Dendritic cell treated with granulocyte-macrophage colony-stimulating factor and Interleukin-4, amounts not matched to agents 40 ng/mL and 50 ng/mL, for 4 days (primary cell): ENCODE measurements around the gene DYSF.
A peak's percentile ranks its signal among the peaks of the same experiment; 100 is the strongest.
"Not testable (repeated sequence)": the region's sequence is repeated elsewhere in the genome, so short reads cannot be mapped to it uniquely, and the experiment has no call there.

Experiments
- H3K27ac Mint-ChIP-seq: one replicate; pipeline ENCODE4 v1.8.0; 2022; ENCODE audit warnings: mild to moderate bottlenecking, mixed read lengths
- H3K27me3 Mint-ChIP-seq: one replicate; pipeline ENCODE4 v1.8.0; 2022; ENCODE audit warnings: mild to moderate bottlenecking, mixed read lengths
- H3K36me3 Mint-ChIP-seq: one replicate; pipeline ENCODE4 v1.8.0; 2022; ENCODE audit warnings: low read depth, mixed read lengths
- H3K4me1 Mint-ChIP-seq: one replicate; pipeline ENCODE4 v1.8.0; 2022; ENCODE audit warnings: low read depth, mixed read lengths
- H3K4me3 Mint-ChIP-seq: one replicate; pipeline ENCODE4 v1.8.0; 2022; ENCODE audit warnings: mild to moderate bottlenecking, moderate library complexity, mixed read lengths
- H3K9me3 Mint-ChIP-seq: one replicate; pipeline ENCODE4 v1.8.0; 2022; ENCODE audit warnings: mixed read lengths
- intact Hi-C: fragments of 100-400 bp; cut with micrococcal nuclease; formaldehyde crosslinking; loops from one replicate; pipeline ENCODE4 v1.15.0; 2022

DYSF gene

GRCh38 chr2:71453404-71454220 lies at the start of gene DYSF:
Gene DYSF, plus strand, starts transcription at chr2:71453561.
- H3K4me3 Mint-ChIP-seq: peak within 1 kb of the TSS; percentile 86
- intact Hi-C loops: no loop called here
- H3K9me3 Mint-ChIP-seq: no peaks in the 10 kb centered on the region
- peaks cover 4% of the 10 kb centered on the region for H3K27me3 Mint-ChIP-seq
- H3K4me1 Mint-ChIP-seq: peaks cover 87% of the 10 kb centered on the region
- peak within 1 kb of the TSS; percentile 80 for H3K27ac Mint-ChIP-seq
- H3K36me3 Mint-ChIP-seq: peaks cover 51% of the 10 kb centered on the region

GRCh38 chr2:71409611-71410010 lies 43.8 kb upstream of the DYSF start:
- no peak overlapping the region for H3K4me3 Mint-ChIP-seq
- H3K4me1 Mint-ChIP-seq: no peaks in the 10 kb centered on the region
- H3K36me3 Mint-ChIP-seq: peaks cover 53% of the 10 kb centered on the region
- no peaks in the 10 kb centered on the region for H3K27me3 Mint-ChIP-seq
- no peak overlapping the region for H3K27ac Mint-ChIP-seq
- intact Hi-C loops: no loop called here
- H3K9me3 Mint-ChIP-seq: no peaks in the 10 kb centered on the region

- H3K27ac Mint-ChIP-seq: peak overlapping the region; percentile 23
These were observed 42.7 kb upstream of the DYSF start for GRCh38 chr2:71410696-71411095.

GRCh38 chr2:71416866-71417265 lies 36.5 kb upstream of the DYSF start:
- H3K9me3 Mint-ChIP-seq, H3K27me3 Mint-ChIP-seq, intact Hi-C loops, H3K4me1 Mint-ChIP-seq, H3K36me3 Mint-ChIP-seq: not testable (repeated sequence)
- Mint-ChIP-seq H3K4me3 (peak overlapping the region; percentile 68), H3K27ac (peak overlapping the region; percentile 67)

More at GRCh38 chr2:71410696-71411095, 42.7 kb upstream of the DYSF start:
- peaks cover 42% of the 10 kb centered on the region for H3K36me3 Mint-ChIP-seq
- no peaks in the 10 kb centered on the region for H3K4me1 Mint-ChIP-seq
- no peaks in the 10 kb centered on the region for H3K27me3 Mint-ChIP-seq
- intact Hi-C loops: no loop called here
- no peak overlapping the region for H3K4me3 Mint-ChIP-seq
- no peaks in the 10 kb centered on the region for H3K9me3 Mint-ChIP-seq

- peaks cover under 1% of the 10 kb centered on the region for H3K4me1 Mint-ChIP-seq
- no peaks in the 10 kb centered on the region for H3K27me3 Mint-ChIP-seq
- H3K9me3 Mint-ChIP-seq: no peaks in the 10 kb centered on the region
- intact Hi-C loops: no loop called here
- H3K36me3 Mint-ChIP-seq: peaks cover 8% of the 10 kb centered on the region
- H3K4me3 Mint-ChIP-seq: peak overlapping the region; percentile 68
- H3K27ac Mint-ChIP-seq: peak overlapping the region; percentile 67
These were observed 35.8 kb upstream of the DYSF start for GRCh38 chr2:71417300-71418202.

- Mint-ChIP-seq H3K27ac (no peak overlapping the region), H3K9me3 (no peaks in the 10 kb centered on the region), H3K27me3 (no peaks in the 10 kb centered on the region), H3K4me1 (peaks cover 11% of the 10 kb centered on the region), H3K36me3 (peaks cover 24% of the 10 kb centered on the region), H3K4me3 (no peak overlapping the region)
- intact Hi-C loops: no loop called here
These were observed 34.2 kb upstream of the DYSF start for GRCh38 chr2:71419145-71419544.

- H3K27me3 Mint-ChIP-seq: no peaks in the 10 kb centered on the region
- no peak overlapping the region for H3K27ac Mint-ChIP-seq
- H3K4me1 Mint-ChIP-seq: peaks cover 19% of the 10 kb centered on the region
- no peaks in the 10 kb centered on the region for H3K9me3 Mint-ChIP-seq
- H3K36me3 Mint-ChIP-seq: peaks cover 32% of the 10 kb centered on the region
- no peak overlapping the region for H3K4me3 Mint-ChIP-seq
- intact Hi-C loops: no loop called here
These were observed 33.4 kb upstream of the DYSF start for GRCh38 chr2:71419976-71420375.

GRCh38 chr2:71422786-71423185 lies 30.6 kb upstream of the DYSF start:
- Mint-ChIP-seq H3K27ac (peak overlapping the region; percentile 76), H3K9me3 (peaks cover 8% of the 10 kb centered on the region), H3K27me3 (no peaks in the 10 kb centered on the region), H3K4me1 (peaks cover 31% of the 10 kb centered on the region), H3K36me3 (peaks cover 49% of the 10 kb centered on the region), H3K4me3 (no peak overlapping the region)
- intact Hi-C loops: no loop called here

GRCh38 chr2:71423817-71424420 lies 29.4 kb upstream of the DYSF start:
- H3K4me1 Mint-ChIP-seq: peaks cover 37% of the 10 kb centered on the region
- intact Hi-C loops: no loop called here
- peak overlapping the region; percentile 76 for H3K27ac Mint-ChIP-seq
- peaks cover 58% of the 10 kb centered on the region for H3K36me3 Mint-ChIP-seq
- no peaks in the 10 kb centered on the region for H3K27me3 Mint-ChIP-seq
- peak overlapping the region; percentile 40 for H3K4me3 Mint-ChIP-seq
- H3K9me3 Mint-ChIP-seq: peaks cover 8% of the 10 kb centered on the region

GRCh38 chr2:71426721-71427120 lies 26.6 kb upstream of the DYSF start:
- H3K27me3 Mint-ChIP-seq: no peaks in the 10 kb centered on the region
- peaks cover 78% of the 10 kb centered on the region for H3K36me3 Mint-ChIP-seq
- H3K4me1 Mint-ChIP-seq: peaks cover 37% of the 10 kb centered on the region
- H3K27ac Mint-ChIP-seq: peak overlapping the region; percentile 54
- H3K9me3 Mint-ChIP-seq: peaks cover 8% of the 10 kb centered on the region
- H3K4me3 Mint-ChIP-seq: no peak overlapping the region
- intact Hi-C loops: no loop called here

- peaks cover 85% of the 10 kb centered on the region for H3K36me3 Mint-ChIP-seq
- intact Hi-C loops: no loop called here
- H3K27me3 Mint-ChIP-seq: no peaks in the 10 kb centered on the region
- H3K27ac Mint-ChIP-seq: no peak overlapping the region
- H3K9me3 Mint-ChIP-seq: peaks cover 8% of the 10 kb centered on the region
- no peak overlapping the region for H3K4me3 Mint-ChIP-seq
- peaks cover 27% of the 10 kb centered on the region for H3K4me1 Mint-ChIP-seq
These were observed 24.6 kb upstream of the DYSF start for GRCh38 chr2:71428472-71429383.

- H3K4me1 Mint-ChIP-seq: peaks cover 66% of the 10 kb centered on the region
- H3K27me3 Mint-ChIP-seq, H3K4me3 Mint-ChIP-seq, H3K9me3 Mint-ChIP-seq, intact Hi-C loops: not testable (repeated sequence)
- H3K27ac Mint-ChIP-seq: peak overlapping the region; percentile 12
- peaks cover 11% of the 10 kb centered on the region for H3K36me3 Mint-ChIP-seq
These were observed 8.2 kb upstream of the DYSF start for GRCh38 chr2:71445142-71445541.

- Mint-ChIP-seq H3K4me3 (no peak overlapping the region), H3K36me3 (peaks cover 8% of the 10 kb centered on the region), H3K27ac (no peak overlapping the region), H3K9me3 (peaks cover 8% of the 10 kb centered on the region), H3K4me1 (peaks cover 69% of the 10 kb centered on the region), H3K27me3 (no peaks in the 10 kb centered on the region)
- intact Hi-C loops: no loop called here
These were observed 6.9 kb upstream of the DYSF start for GRCh38 chr2:71446505-71446904.
